ENCODE results near the gene MAML1.
A peak's percentile ranks its signal among the peaks of the same experiment; 100 is the strongest.

The MAML1 gene

GRCh38 chr5:179821298-179822058 is 88.9 kb downstream of the MAML1 start:
- TF ChIP-seq JUND (IDR thresholded peaks at IDR 0.05; ENCODE audit: low read depth) = no peak
- peak; percentile 98 to 99 for DNase-seq (ENCODE audit: low read depth in 1 of 2, low spot score in 1 of 2)
- in situ Hi-C loops (cut with HindIII; ENCODE audit: low pct_unique_long_range_greater_than_20kb, low sequenced_read_pairs) = no loop called here

- no peak for DNase-seq (ENCODE audit: low read depth in 1 of 2, low spot score in 1 of 2)
- TF ChIP-seq JUND (IDR thresholded peaks at IDR 0.05; ENCODE audit: low read depth) = no peak
- in situ Hi-C loops (cut with HindIII; ENCODE audit: low pct_unique_long_range_greater_than_20kb, low sequenced_read_pairs) = no loop called here
Observed at GRCh38 chr5:179822059-179822432, 89.4 kb downstream of the MAML1 start.

GRCh38 chr5:179822444-179822990 is 89.9 kb downstream of the MAML1 start:
- in situ Hi-C loops (cut with HindIII; ENCODE audit: low pct_unique_long_range_greater_than_20kb, low sequenced_read_pairs) = no loop called here
- no peak for TF ChIP-seq JUND (IDR thresholded peaks at IDR 0.05; ENCODE audit: low read depth)
- no peak for DNase-seq (ENCODE audit: low read depth in 1 of 2, low spot score in 1 of 2)

GRCh38 chr5:179823937-179824744 is 91.5 kb downstream of the MAML1 start:
- in situ Hi-C loops (cut with HindIII; ENCODE audit: low pct_unique_long_range_greater_than_20kb, low sequenced_read_pairs) = no loop called here
- no peak for DNase-seq (ENCODE audit: low read depth in 1 of 2, low spot score in 1 of 2)

GRCh38 chr5:179824745-179825112 is 92.1 kb downstream of the MAML1 start:
- TF ChIP-seq JUND (IDR thresholded peaks at IDR 0.05; ENCODE audit: low read depth) = no peak
- no peak for DNase-seq (ENCODE audit: low read depth in 1 of 2, low spot score in 1 of 2)
- in situ Hi-C loops (cut with HindIII; ENCODE audit: low pct_unique_long_range_greater_than_20kb, low sequenced_read_pairs) = no loop called here

More at GRCh38 chr5:179823937-179824744, 91.5 kb downstream of the MAML1 start:
- no peak for TF ChIP-seq JUND (IDR thresholded peaks at IDR 0.05; ENCODE audit: low read depth)

GRCh38 chr5:179825655-179826182 is 93.1 kb downstream of the MAML1 start:
- TF ChIP-seq JUND (IDR thresholded peaks at IDR 0.05; ENCODE audit: low read depth) = no peak
- in situ Hi-C loops (cut with HindIII; ENCODE audit: low pct_unique_long_range_greater_than_20kb, low sequenced_read_pairs) = no loop called here
- no peak for DNase-seq (ENCODE audit: low read depth in 1 of 2, low spot score in 1 of 2)

All from T47D (cell line).